Naive thymus-derived CD8-positive, alpha-beta T cell (primary cell): Measurements from ENCODE around the gene MASP1. TPM values are rescaled to one million over a fixed set of nuclear protein-coding genes. Genes with fewer than 3 reads are reported as not detected.
A peak's percentile ranks its signal among the peaks of the same experiment; 100 is the strongest.
"Not testable (repeated sequence)": the region's sequence is repeated elsewhere in the genome, so short reads cannot be mapped to it uniquely, and the experiment has no call there.

Experiments used
- ATAC-seq, 2 donors: fragments of 150-1000 bp; cut with Tn5 transposase in 1 of 2; sonication (Bioruptor Pico), chemical (Tn5 transposase) in 1 of 2; 1 replicate in 1 of 2; 2 replicates in 1 of 2; pipeline ENCODE4 v1.10.0; 2021; ENCODE audit warnings: mild to moderate bottlenecking in 2 of 2, moderate library complexity in 2 of 2
- POLR2A ChIA-PET: fragments of 350-600 bp; sonication (Branson Sonifier 250); formaldehyde crosslinking; loops from one replicate; lab custom pipeline; 2021; ENCODE audit warnings: antibody characterized with exemption; lab: Charles Lee
- DNase-seq, 10 donors: peaks; one replicate each; pipeline versions ENCODE4 v3.0.0 to v3.0.0-alpha.2; 2020 to 2022
- H3K27ac Mint-ChIP-seq, 10 donors: one replicate each; pipeline ENCODE4 v1.8.0; 2020 to 2022; ENCODE audit warnings: mild to moderate bottlenecking in 10 of 10, mixed read lengths in 10 of 10, moderate library complexity in 4 of 10, inconsistent platforms in 1 of 10
- H3K27me3 Mint-ChIP-seq, 5 donors: one replicate each; pipeline ENCODE4 v1.8.0; 2021 to 2022; ENCODE audit warnings: mixed read lengths in 5 of 5
- H3K36me3 Mint-ChIP-seq, 3 donors: one replicate each; pipeline ENCODE4 v1.8.0; 2020 to 2022; ENCODE audit warnings: mixed read lengths in 3 of 3, mild to moderate bottlenecking in 2 of 3, inconsistent platforms in 1 of 3
- H3K4me1 Mint-ChIP-seq, 4 donors: one replicate each; pipeline ENCODE4 v1.8.0; 2021 to 2022; ENCODE audit warnings: mixed read lengths in 4 of 4
- H3K4me3 Mint-ChIP-seq, 10 donors: one replicate each; pipeline ENCODE4 v1.8.0; 2020 to 2022; ENCODE audit warnings: mild to moderate bottlenecking in 10 of 10, mixed read lengths in 10 of 10, moderate library complexity in 6 of 10, inconsistent platforms in 1 of 10
- H3K9me3 Mint-ChIP-seq, 9 donors: one replicate each; pipeline ENCODE4 v1.8.0; 2020 to 2022; ENCODE audit warnings: mixed read lengths in 9 of 9, mild to moderate bottlenecking in 3 of 9, inconsistent platforms in 1 of 9, moderate library complexity in 1 of 9
- polyA plus RNA-seq, 3 donors: library from polyadenylated mRNA; unstranded; fragments of 300-500 nt; fragmentation: Illumina TruSeq; gene quantifications; one replicate each; pipeline ENCODE4 v1.2.3, GENCODE V29; 2021
- total RNA-seq, 8 experiments: library from RNA in 2 of 8; stranded (reverse) in 2 of 8; gene quantifications; one replicate each; pipeline ENCODE4 v1.2.3 and lab custom pipeline; 2021 to 2026

MASP1 gene
- total and polyA plus RNA-seq, 5 experiments from 2014 or later = not detected

- POLR2A ChIA-PET = no interaction called here
- Mint-ChIP-seq H3K4me1 (no peaks in the 10 kb centered on the region), H3K9me3 (no peaks in the 10 kb centered on the region), H3K27me3 (peaks cover 2 to 18% (median 14%) of the 10 kb centered on the region in 5 donors), H3K4me3 (no peak overlapping the region), H3K36me3 (no peaks in the 10 kb centered on the region), H3K27ac (no peak overlapping the region)
- no peak for ATAC-seq
- no peak for DNase-seq
Observed at GRCh38 chr3:187256051-187256616, 35.4 kb downstream of the MASP1 start.

GRCh38 chr3:187255314-187255713 lies 36.2 kb downstream of the MASP1 start:
- no peak overlapping the region for H3K27ac Mint-ChIP-seq

GRCh38 chr3:187252311-187252710 lies 39.2 kb downstream of the MASP1 start:
- H3K27ac Mint-ChIP-seq = no peak overlapping the region

More at GRCh38 chr3:187255314-187255713, 36.2 kb downstream of the MASP1 start:
- ATAC-seq (no peak), DNase-seq (no peak)
- Mint-ChIP-seq H3K27me3 (peaks cover 2 to 14% (median 9%) of the 10 kb centered on the region in 5 donors), H3K36me3 (no peaks in the 10 kb centered on the region), H3K4me3 (no peak overlapping the region), H3K4me1 (no peaks in the 10 kb centered on the region), H3K9me3 (no peaks in the 10 kb centered on the region)
- POLR2A ChIA-PET = no interaction called here

GRCh38 chr3:187251599-187251998 lies 39.9 kb downstream of the MASP1 start:
- Mint-ChIP-seq H3K4me3 (no peak overlapping the region), H3K27me3 (peaks cover 0 to 18% (median 8%) of the 10 kb centered on the region in 5 donors), H3K4me1 (peaks cover 2 to 11% (median 6%) of the 10 kb centered on the region in 4 donors), H3K36me3 (no peaks in the 10 kb centered on the region), H3K9me3 (no peaks in the 10 kb centered on the region), H3K27ac (no peak overlapping the region)
- POLR2A ChIA-PET = no interaction called here
- no peak for DNase-seq
- ATAC-seq = no peak

More at GRCh38 chr3:187252311-187252710, 39.2 kb downstream of the MASP1 start:
- no peaks in the 10 kb centered on the region for H3K9me3 Mint-ChIP-seq
- no peak overlapping the region for H3K4me3 Mint-ChIP-seq
- ATAC-seq (no peak), DNase-seq (no peak)
- POLR2A ChIA-PET = no interaction called here
- peaks cover 0 to 7% (median 4%) of the 10 kb centered on the region in 4 donors for H3K4me1 Mint-ChIP-seq
- H3K27me3 Mint-ChIP-seq = peaks cover 0 to 18% (median 8%) of the 10 kb centered on the region in 5 donors
- H3K36me3 Mint-ChIP-seq = no peaks in the 10 kb centered on the region

- no peaks in the 10 kb centered on the region for H3K9me3 Mint-ChIP-seq
- peaks cover 2 to 11% (median 7%) of the 10 kb centered on the region in 4 donors for H3K4me1 Mint-ChIP-seq
- H3K27ac Mint-ChIP-seq = no peak overlapping the region
- POLR2A ChIA-PET = no interaction called here
- ATAC-seq = peak in 1 of 2 donors; percentile 16
- DNase-seq = no peak
- H3K36me3 Mint-ChIP-seq = no peaks in the 10 kb centered on the region
- peaks cover 0 to 20% (median 8%) of the 10 kb centered on the region in 5 donors for H3K27me3 Mint-ChIP-seq
- peak overlapping the region in 4 of 10 donors; percentile 3 to 55 (median 4) for H3K4me3 Mint-ChIP-seq
Observed at GRCh38 chr3:187247398-187247797, 44.1 kb downstream of the MASP1 start.

GRCh38 chr3:187243933-187244524 lies 47.5 kb downstream of the MASP1 start:
- Mint-ChIP-seq H3K36me3 (peaks cover 0 to 7% (median 0%) of the 10 kb centered on the region in 3 donors), H3K4me1 (peaks cover 2 to 11% (median 7%) of the 10 kb centered on the region in 4 donors), H3K9me3 (peaks cover 0 to 11% (median 2%) of the 10 kb centered on the region in 9 donors), H3K4me3 (no peak overlapping the region), H3K27ac (no peak overlapping the region), H3K27me3 (peaks cover 0 to 12% (median 5%) of the 10 kb centered on the region in 5 donors)
- no peak for DNase-seq
- POLR2A ChIA-PET = interaction anchor here (0.6 kb wide), 1 partner anchor 21 kb away, joined by 3 read pairs; no protein-coding TSS in a partner anchor
- ATAC-seq = no peak

GRCh38 chr3:187242900-187243299 lies 48.6 kb downstream of the MASP1 start:
- Mint-ChIP-seq H3K9me3 (peaks cover 0 to 11% (median 2%) of the 10 kb centered on the region in 9 donors), H3K27ac (no peak overlapping the region), H3K4me1 (peaks cover 2 to 10% (median 7%) of the 10 kb centered on the region in 4 donors), H3K36me3 (peaks cover 0 to 7% (median 0%) of the 10 kb centered on the region in 3 donors), H3K27me3 (peaks cover 0 to 9% (median 3%) of the 10 kb centered on the region in 5 donors), H3K4me3 (no peak overlapping the region)
- no peak for ATAC-seq
- POLR2A ChIA-PET = no interaction called here
- DNase-seq = no peak

GRCh38 chr3:187242435-187242834 lies 49.1 kb downstream of the MASP1 start:
- Mint-ChIP-seq H3K27me3 (peaks cover 0 to 9% (median 3%) of the 10 kb centered on the region in 5 donors), H3K36me3 (peaks cover 0 to 7% (median 0%) of the 10 kb centered on the region in 3 donors), H3K27ac (no peak overlapping the region), H3K4me1 (peaks cover 2 to 6% (median 5%) of the 10 kb centered on the region in 4 donors), H3K9me3 (peaks cover 0 to 11% (median 2%) of the 10 kb centered on the region in 9 donors), H3K4me3 (no peak overlapping the region)
- DNase-seq (no peak), ATAC-seq (no peak)
- POLR2A ChIA-PET = no interaction called here

- H3K9me3 Mint-ChIP-seq = peaks cover 0 to 11% (median 2%) of the 10 kb centered on the region in 9 donors
- H3K27me3 Mint-ChIP-seq, H3K4me1 Mint-ChIP-seq, ATAC-seq, H3K4me3 Mint-ChIP-seq, H3K27ac Mint-ChIP-seq, DNase-seq, H3K36me3 Mint-ChIP-seq: not testable (repeated sequence)
- POLR2A ChIA-PET = interaction anchor here (0.7 kb wide), 1 partner anchor 500 kb away, joined by 4 read pairs; no protein-coding TSS in a partner anchor
Observed at GRCh38 chr3:187238835-187239234, 52.7 kb downstream of the MASP1 start.

- DNase-seq (no peak), ATAC-seq (no peak)
- Mint-ChIP-seq H3K9me3 (peaks cover 0 to 11% (median 2%) of the 10 kb centered on the region in 9 donors), H3K4me3 (no peak overlapping the region), H3K36me3 (peaks cover 0 to 7% (median 0%) of the 10 kb centered on the region in 3 donors), H3K27ac (no peak overlapping the region), H3K4me1 (no peaks in the 10 kb centered on the region), H3K27me3 (no peaks in the 10 kb centered on the region)
- POLR2A ChIA-PET = no interaction called here
Observed at GRCh38 chr3:187238239-187238638, 53.3 kb downstream of the MASP1 start.

- peaks cover 0 to 7% (median 0%) of the 10 kb centered on the region in 3 donors for H3K36me3 Mint-ChIP-seq
- peaks cover 0 to 11% (median 2%) of the 10 kb centered on the region in 9 donors for H3K9me3 Mint-ChIP-seq
- H3K4me1 Mint-ChIP-seq = no peaks in the 10 kb centered on the region
- no peak overlapping the region for H3K4me3 Mint-ChIP-seq
- POLR2A ChIA-PET = no interaction called here
- ATAC-seq = no peak
- H3K27ac Mint-ChIP-seq = no peak overlapping the region
- no peak for DNase-seq
- H3K27me3 Mint-ChIP-seq = no peaks in the 10 kb centered on the region
Observed at GRCh38 chr3:187237741-187238140, 53.8 kb downstream of the MASP1 start.

- H3K27ac Mint-ChIP-seq = no peak overlapping the region
- DNase-seq (no peak), ATAC-seq (no peak)
- H3K36me3 Mint-ChIP-seq = peaks cover 0 to 7% (median 0%) of the 10 kb centered on the region in 3 donors
- POLR2A ChIA-PET = no interaction called here
- no peak overlapping the region for H3K4me3 Mint-ChIP-seq
- no peaks in the 10 kb centered on the region for H3K4me1 Mint-ChIP-seq
- H3K27me3 Mint-ChIP-seq = no peaks in the 10 kb centered on the region
- H3K9me3 Mint-ChIP-seq = peaks cover 0 to 11% (median 2%) of the 10 kb centered on the region in 9 donors
Observed at GRCh38 chr3:187236962-187237361, 54.6 kb downstream of the MASP1 start.

- H3K27me3 Mint-ChIP-seq = peaks cover 5 to 20% (median 11%) of the 10 kb centered on the region in 5 donors
- H3K27ac Mint-ChIP-seq = no peak overlapping the region
- ATAC-seq (no peak), DNase-seq (no peak)
- POLR2A ChIA-PET = no interaction called here
- no peaks in the 10 kb centered on the region for H3K4me1 Mint-ChIP-seq
- H3K4me3 Mint-ChIP-seq = no peak overlapping the region
- H3K36me3 Mint-ChIP-seq = no peaks in the 10 kb centered on the region
- H3K9me3 Mint-ChIP-seq = no peaks in the 10 kb centered on the region
Observed at GRCh38 chr3:187230011-187230410, 61.5 kb downstream of the MASP1 start.
